ENCODE data around the gene EPGN.

Gene EPGN, protein sequence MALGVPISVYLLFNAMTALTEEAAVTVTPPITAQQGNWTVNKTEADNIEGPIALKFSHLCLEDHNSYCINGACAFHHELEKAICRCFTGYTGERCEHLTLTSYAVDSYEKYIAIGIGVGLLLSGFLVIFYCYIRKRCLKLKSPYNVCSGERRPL

DNA sequence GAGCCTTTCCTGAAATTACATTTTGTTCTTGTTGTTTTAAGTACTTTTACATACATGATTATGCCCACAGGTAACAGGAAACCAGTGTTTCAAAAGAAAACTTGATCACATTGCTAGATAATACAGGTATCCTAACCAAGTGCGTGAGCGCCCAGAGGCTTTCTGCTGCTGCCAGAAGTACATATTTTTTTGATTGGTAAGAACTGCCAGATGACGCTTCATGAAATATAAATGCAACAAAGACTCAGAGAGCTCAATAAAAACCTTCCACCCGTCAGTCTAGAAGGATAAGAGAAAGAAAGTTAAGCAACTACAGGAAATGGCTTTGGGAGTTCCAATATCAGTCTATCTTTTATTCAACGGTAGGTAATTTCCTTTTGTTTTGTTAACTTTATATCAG is at the start of gene EPGN:
EPGN (plus strand) TSS at position 256 of the 400 bp plus-strand sequence; CDS start at position 320, 64 bp downstream.
- no peak for DNase-seq (ENCODE audit: low read depth in 2 of 3, low spot score in 1 of 3)

GRCh38 chr4:74258963-74259362 is 49.3 kb upstream of the EPGN start:
- DNase-seq (ENCODE audit: low read depth in 2 of 3, low spot score in 1 of 3) = no peak

- no peak for DNase-seq (ENCODE audit: low read depth in 2 of 3, low spot score in 1 of 3)
Measured at GRCh38 chr4:74260036-74260435, 48.2 kb upstream of the EPGN start.

- DNase-seq (ENCODE audit: low read depth in 2 of 3, low spot score in 1 of 3) = no peak
Measured at GRCh38 chr4:74262522-74262921, 45.7 kb upstream of the EPGN start.

DNA sequence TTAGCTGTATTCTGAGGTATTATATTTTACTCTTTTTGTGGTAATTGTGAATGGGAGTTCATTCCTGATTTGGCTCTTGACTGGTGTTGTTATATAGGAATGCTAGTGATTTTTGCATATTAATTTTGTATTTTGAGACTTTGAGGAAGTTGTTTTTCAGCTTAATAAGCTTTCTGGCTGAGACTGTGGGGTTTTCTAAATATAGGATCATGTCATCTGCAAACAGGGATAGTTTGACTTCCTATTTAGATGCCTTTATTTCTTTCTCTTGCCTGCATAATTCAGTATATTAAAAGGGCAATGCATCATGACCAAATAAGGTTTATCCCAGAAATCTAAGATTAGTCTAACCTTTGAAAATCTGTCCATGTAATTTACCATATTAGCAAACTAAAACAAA is 44.7 kb upstream of the EPGN start:
- DNase-seq (ENCODE audit: low read depth in 2 of 3, low spot score in 1 of 3) = no peak

GRCh38 chr4:74266081-74266480 is 42.2 kb upstream of the EPGN start:
- no peak for DNase-seq (ENCODE audit: low read depth in 2 of 3, low spot score in 1 of 3)

GRCh38 chr4:74267998-74268606 is 40.2 kb upstream of the EPGN start:
- no peak for DNase-seq (ENCODE audit: low read depth in 2 of 3, low spot score in 1 of 3)

- no peak for DNase-seq (ENCODE audit: low read depth in 2 of 3, low spot score in 1 of 3)
Measured at GRCh38 chr4:74268643-74269042, 39.6 kb upstream of the EPGN start.

GRCh38 chr4:74278490-74278889 is 29.8 kb upstream of the EPGN start:
- no peak for DNase-seq (ENCODE audit: low read depth in 2 of 3, low spot score in 1 of 3)

DNA sequence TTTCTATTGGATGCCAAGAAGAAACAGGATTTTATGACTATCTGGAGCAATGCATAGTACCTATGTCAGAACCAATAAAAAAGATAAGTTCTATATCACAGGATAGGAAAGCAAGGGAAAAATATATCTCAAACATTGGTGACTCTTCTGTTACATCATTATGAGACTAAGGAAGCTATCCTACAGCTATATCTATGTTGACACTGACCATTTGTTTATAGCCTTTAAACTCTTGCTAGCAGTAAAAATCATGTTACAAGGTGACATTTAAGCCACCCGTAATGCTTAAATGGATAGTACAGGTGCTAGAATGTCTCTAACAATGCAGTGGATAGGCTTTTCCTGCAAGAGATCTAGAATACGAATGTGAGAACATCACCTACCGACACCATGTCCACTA is 28.6 kb upstream of the EPGN start:
- DNase-seq (ENCODE audit: low read depth in 2 of 3, low spot score in 1 of 3) = no peak

DNA sequence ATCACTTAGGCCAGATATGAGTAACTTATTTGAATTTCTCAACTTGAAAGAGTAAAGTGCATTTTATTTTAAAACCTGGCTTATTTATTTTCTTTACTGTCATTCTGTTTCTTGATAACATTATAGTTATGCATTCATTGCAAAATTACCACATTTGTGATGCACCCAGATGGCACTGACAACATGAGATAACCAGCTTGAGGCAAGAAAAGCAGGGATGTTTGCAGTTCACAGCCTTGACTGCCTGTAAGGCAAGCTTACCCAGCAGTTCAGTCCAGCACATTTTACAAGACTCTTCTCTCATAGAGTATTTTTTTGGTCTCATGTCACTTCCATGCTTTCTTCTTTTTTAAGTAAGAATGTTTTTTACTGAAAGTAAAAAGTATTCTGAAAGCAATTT is 25.3 kb upstream of the EPGN start:
- no peak for DNase-seq (ENCODE audit: low read depth in 2 of 3, low spot score in 1 of 3)

- no peak for DNase-seq (ENCODE audit: low read depth in 2 of 3, low spot score in 1 of 3)
Measured at GRCh38 chr4:74283614-74284013, 24.7 kb upstream of the EPGN start.

GRCh38 chr4:74284053-74284452 is 24.2 kb upstream of the EPGN start:
- DNase-seq (ENCODE audit: low read depth in 2 of 3, low spot score in 1 of 3) = no peak

DNA sequence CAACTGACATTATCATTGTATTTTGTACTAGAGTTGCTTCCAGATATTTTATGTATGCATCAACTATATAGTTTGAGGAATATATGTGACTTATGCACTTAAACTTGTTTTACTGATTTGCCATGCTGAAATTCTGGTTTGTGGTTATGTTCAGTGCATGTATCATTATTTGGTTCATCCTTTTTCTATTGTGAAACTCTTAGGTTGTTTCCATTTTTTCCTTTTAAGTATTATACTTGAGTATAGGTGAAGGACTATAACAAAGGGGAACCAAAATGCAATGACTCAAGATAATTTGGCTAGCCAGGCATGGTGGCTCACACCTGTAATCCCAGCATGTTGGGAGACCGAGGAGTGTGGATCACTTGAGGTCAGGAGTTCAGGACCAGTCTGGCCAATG is 21.1 kb upstream of the EPGN start:
- DNase-seq (ENCODE audit: low read depth in 2 of 3, low spot score in 1 of 3) = no peak

- DNase-seq (ENCODE audit: low read depth in 2 of 3, low spot score in 1 of 3) = no peak
Measured at GRCh38 chr4:74287791-74288190, 20.5 kb upstream of the EPGN start.

GRCh38 chr4:74291471-74291870 is 16.8 kb upstream of the EPGN start:
- no peak for DNase-seq (ENCODE audit: low read depth in 2 of 3, low spot score in 1 of 3)

DNA sequence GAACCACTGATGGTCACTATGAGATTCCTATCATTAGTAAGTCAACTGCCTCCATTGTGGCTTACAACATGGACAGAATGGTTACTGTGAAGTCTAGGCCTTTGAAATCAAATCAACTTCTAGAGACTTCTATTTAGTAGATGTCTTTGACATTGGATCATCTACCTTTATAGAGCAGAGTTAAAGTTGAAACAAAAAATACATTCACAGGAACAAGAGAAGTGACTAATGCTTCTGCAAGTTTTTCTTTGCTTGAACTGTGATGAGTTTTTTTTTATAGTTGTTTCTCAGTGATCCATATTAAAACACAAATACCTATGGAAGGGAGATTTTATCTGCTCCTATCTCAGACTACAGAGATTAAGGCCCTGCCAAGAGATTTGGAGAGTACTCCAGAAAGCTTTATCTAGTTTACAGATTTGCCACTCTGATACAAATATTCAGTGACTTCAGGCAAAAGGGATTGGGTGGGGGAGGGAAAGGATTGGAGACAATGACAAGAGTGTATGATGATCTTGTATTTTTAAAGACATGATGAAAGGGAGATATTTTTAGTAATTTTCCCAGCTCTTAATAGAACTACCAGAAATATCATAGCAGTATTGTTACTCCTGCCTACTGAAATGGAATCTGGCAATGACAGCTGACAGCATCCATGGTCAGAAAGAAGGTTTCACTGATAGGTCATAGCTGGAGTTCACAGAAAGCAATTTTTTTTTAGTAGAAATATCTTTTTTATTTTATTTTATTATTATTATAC is 16.0 kb upstream of the EPGN start:
- DNase-seq (ENCODE audit: low read depth in 2 of 3, low spot score in 1 of 3) = no peak

DNA sequence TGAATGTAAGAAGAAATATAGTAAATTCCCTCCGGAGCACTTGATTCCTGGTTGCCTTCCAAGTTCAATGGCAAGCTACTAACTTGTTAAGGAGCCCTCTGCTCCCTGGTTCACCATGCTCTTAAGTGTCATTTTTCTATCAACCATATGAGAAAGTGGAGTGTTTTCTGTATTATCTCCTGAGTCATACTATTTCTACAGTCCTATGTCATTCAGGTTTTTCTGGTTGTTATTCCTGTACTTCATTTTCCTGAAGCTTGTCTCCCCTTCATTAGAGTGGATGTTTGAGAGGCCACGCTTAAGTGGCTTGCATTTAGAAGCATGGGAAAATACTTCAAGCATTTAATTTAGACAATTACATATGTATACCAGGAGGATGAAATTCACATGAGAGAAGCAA is 14.7 kb upstream of the EPGN start:
- no peak for DNase-seq (ENCODE audit: low read depth in 2 of 3, low spot score in 1 of 3)

- no peak for DNase-seq (ENCODE audit: low read depth in 2 of 3, low spot score in 1 of 3)
Measured at GRCh38 chr4:74294681-74295080, 13.6 kb upstream of the EPGN start.

DNA sequence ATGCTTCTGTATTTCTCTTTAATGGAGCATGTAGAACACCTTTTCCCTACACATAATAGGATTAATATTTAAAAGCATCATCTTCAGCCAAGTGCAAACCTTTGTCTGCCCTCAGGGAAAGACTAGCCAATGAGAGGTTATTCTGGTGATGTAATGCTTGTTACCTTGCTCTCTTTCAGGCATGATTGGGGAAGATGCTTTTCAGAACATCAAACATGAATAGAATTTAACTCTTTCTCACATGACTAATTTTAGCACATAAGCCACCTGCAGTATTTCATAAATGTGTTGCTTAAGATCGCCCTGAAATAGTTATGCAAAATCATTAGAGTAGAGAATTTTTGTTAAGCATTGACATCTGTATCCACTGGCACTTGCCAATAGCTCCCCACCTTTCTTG is 10.7 kb upstream of the EPGN start:
- no peak for DNase-seq (ENCODE audit: low read depth in 2 of 3, low spot score in 1 of 3)

DNA sequence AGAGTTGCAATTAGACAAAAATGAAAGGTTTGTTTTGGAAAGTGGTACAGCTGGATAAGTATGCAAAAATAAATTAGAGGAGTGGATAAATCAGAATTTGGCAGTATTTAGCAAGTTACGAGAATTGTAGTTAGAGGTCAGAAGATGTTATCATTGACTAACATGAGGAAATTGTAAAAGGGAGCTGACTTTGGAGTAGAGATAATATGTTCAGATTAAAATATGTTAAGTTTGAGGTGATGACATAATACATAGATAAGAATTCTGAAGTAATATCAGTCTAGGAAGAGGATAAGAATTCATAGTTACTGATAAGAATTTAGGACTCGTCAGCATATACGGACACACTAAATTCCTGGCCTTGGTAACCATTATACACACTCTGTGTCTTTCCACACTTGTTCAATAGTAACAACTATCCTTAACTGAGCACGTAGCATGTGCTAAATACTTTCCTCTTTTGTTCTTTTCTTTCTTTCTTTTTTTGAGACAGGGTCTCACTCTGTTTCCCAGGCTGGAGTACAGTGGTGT is 4.1 kb upstream of the EPGN start:
- no peak for DNase-seq (ENCODE audit: low read depth in 2 of 3, low spot score in 1 of 3)

- DNase-seq (ENCODE audit: low read depth in 2 of 3, low spot score in 1 of 3) = no peak
Measured at GRCh38 chr4:74305000-74305399, 3.3 kb upstream of the EPGN start.

Measured in stimulated activated CD4-positive, alpha-beta T cell treated with anti-CD3 and anti-CD28 coated beads, Interleukin-12 subunit alpha, Interleukin-12 subunit beta, amount 100 ng/mL, for 48 hours (primary cell).